IPS DF 6.9 (cell line): Measurements from ENCODE around the gene TMEM266.
"Not testable (repeated sequence)": the region's sequence is repeated elsewhere in the genome, so short reads cannot be mapped to it uniquely, and the experiment has no call there.

ENCODE experiments used
- DNase-seq: peaks from one replicate; pipeline ENCODE4 v3.0.0-alpha.2; 2013; ENCODE audit warnings: low read depth, low spot score
- H3K27ac ChIP-seq: one replicate; pipeline ENCODE4 v1.5.1; 2013; ENCODE audit warnings: low read length, control low read depth
- H3K27me3 ChIP-seq: 2 replicates; pipeline ENCODE4 v1.6.1; 2013; ENCODE audit warnings: mild to moderate bottlenecking, low read length; ENCODE audit not compliant: control insufficient read depth, insufficient read depth
- H3K36me3 ChIP-seq: 2 replicates; pipeline ENCODE4 v1.6.1; 2013; ENCODE audit warnings: low read length; ENCODE audit not compliant: control insufficient read depth, insufficient read depth
- H3K4me1 ChIP-seq: 2 replicates; pipeline ENCODE4 v1.6.1; 2013; ENCODE audit warnings: low read length; ENCODE audit not compliant: control insufficient read depth, insufficient read depth
- H3K4me3 ChIP-seq: 2 replicates; pipeline ENCODE4 v1.5.1; 2013; ENCODE audit warnings: mild to moderate bottlenecking, low read length
- H3K9me3 ChIP-seq: 2 replicates; pipeline ENCODE4 v1.6.1; 2013; ENCODE audit warnings: low read length, inconsistent platforms; ENCODE audit not compliant: control insufficient read depth, insufficient read depth
- WGBS: extraction: QIAGEN DNeasy Blood & Tissue Kit; methylation state at CpG from one replicate; pipeline ENCODE4 v1.1.7; 2013; ENCODE audit warnings: mixed read lengths, missing lambda C conversion rate; ENCODE audit not compliant: insufficient read length, insufficient coverage; 5-methylcytosine and 5-hydroxymethylcytosine counted together

Gene TMEM266, protein sequence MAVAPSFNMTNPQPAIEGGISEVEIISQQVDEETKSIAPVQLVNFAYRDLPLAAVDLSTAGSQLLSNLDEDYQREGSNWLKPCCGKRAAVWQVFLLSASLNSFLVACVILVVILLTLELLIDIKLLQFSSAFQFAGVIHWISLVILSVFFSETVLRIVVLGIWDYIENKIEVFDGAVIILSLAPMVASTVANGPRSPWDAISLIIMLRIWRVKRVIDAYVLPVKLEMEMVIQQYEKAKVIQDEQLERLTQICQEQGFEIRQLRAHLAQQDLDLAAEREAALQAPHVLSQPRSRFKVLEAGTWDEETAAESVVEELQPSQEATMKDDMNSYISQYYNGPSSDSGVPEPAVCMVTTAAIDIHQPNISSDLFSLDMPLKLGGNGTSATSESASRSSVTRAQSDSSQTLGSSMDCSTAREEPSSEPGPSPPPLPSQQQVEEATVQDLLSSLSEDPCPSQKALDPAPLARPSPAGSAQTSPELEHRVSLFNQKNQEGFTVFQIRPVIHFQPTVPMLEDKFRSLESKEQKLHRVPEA

DNA sequence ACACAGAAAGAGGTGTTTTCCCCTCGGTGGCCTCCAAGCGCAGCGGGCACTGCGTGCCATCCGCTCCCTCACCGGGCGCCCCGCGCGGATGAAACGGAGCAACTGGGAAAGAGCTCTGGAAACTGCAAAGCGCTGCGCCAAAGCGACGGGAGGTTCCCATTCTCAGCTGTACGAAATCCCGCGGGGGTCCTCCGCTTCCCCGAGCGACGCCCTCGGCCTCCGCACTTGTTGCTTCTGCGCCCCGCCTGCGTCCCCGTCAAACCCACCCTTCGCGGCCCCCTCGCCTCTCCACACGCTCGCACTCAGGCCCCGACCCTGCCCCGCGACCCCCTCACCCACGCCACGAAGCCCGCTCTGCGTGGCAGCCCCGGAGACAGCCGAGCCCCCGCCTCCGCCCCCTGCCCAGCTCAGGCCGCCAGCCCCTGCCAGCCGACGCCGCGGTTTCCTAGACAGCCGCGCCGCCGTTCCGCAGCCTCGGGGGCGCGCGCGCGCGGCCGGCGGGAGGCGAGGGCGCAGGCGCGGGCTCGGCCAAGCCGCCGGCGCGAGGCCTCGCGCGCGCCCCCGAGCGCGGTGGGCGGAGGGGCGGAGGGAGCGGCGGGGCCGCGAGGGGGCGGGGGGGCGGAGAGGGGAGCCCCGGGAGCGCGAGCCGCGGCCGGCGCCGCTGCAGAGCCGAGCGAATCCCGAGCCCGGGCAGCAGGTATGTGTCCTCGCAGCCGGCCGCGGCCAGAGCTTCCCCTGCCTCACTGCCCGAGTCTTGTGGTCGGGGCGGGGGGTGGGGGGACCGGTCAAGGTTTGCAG lies at the start of gene TMEM266:
TSS of gene TMEM266 (plus strand) at position 666 of the 798 bp plus-strand sequence. CDS start 74,279 bp downstream, outside the sequence.
- no CpG with 5 or more reads among the region's 107 CpGs for WGBS
- Histone ChIP-seq H3K4me1 (no peaks in the 10 kb centered on the region; the same call in 1 of the 2 replicates), H3K36me3 (no peaks in the 10 kb centered on the region), H3K4me3 (peak within 1 kb of the TSS; percentile 87; the same call in 1 of the 2 replicates), H3K9me3 (no peaks in the 10 kb centered on the region), H3K27ac (no peak within 1 kb of the TSS), H3K27me3 (no peaks in the 10 kb centered on the region)
- DNase-seq = no peak

DNA sequence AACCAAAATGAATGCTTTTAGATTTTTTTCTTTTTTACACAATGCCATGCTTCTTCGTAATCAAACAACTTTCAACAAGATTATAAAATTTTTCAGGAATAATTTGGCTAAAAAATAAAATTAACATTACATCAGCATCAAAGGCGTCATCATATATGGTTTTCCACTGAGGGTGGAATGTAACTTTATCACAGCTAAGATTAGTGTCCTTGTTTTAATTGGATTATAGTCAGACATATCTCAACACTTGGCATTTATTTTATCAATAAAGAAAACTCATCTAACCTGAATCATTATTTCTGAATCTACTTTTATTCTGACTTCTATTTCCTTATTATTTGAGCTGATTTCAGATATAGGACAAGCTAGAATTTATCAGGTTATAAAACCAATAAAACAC lies 49.2 kb upstream of the TMEM266 start:
- no peak for DNase-seq
- no peak overlapping the region for H3K27ac ChIP-seq
- H3K36me3 ChIP-seq = no peaks in the 10 kb centered on the region
- H3K27me3 ChIP-seq = no peaks in the 10 kb centered on the region
- H3K4me1 ChIP-seq = no peaks in the 10 kb centered on the region
- H3K9me3 ChIP-seq = no peaks in the 10 kb centered on the region
- no CpG with 5 or more reads among the region's 2 CpGs for WGBS
- no peak overlapping the region for H3K4me3 ChIP-seq

DNA sequence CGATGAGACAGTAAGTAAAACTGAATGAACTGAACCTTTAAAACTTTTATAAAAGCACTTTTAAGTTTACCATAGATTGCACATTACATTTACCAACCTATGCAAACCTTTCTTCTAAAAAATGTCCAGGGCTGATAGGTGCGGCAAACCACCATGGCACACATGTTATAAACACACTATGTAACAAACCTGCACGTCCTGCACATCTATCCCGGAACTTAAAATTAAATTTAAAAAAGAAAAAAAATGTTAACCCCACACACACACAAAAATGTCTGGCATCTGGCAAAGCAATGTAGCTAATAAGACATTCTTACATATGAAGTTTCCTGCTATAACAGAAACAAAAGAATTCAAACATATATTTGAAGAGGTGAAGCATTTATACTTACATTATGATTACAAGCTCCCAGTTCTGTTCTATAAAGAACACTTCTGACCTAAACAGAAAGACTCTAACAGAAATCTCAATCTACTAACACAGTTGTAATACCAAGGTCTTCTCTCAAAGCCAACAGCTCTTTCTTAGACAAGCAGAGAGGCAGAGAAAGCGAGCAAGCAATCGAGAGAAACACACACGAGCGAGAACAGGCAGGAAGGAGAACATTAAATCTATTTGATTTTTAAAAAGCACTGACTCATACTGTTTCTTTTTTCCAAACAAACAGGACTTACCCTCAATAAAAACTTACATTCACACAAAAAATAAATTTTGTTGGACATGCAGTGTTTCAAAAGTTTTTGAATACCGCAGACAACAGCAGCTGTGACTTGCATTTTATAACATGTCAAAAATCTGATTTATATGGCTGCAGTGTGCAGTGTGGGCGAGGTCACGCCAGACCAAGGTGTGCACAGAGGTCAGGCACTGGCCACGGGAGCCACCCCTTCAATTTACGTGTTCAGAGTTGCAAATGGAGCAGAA lies 47.9 kb upstream of the TMEM266 start, which contains the start of gene NRG4:
TSS of gene NRG4 (minus strand) at position 798 of the 925 bp plus-strand sequence. CDS start 1,194 bp downstream, outside the sequence.
- H3K4me1 ChIP-seq = no peaks in the 10 kb centered on the region
- no peak within 1 kb of the TSS for H3K4me3 ChIP-seq
- H3K27ac ChIP-seq = no peak within 1 kb of the TSS
- H3K27me3 ChIP-seq = no peaks in the 10 kb centered on the region
- no peaks in the 10 kb centered on the region for H3K9me3 ChIP-seq
- no CpG with 5 or more reads among the region's 13 CpGs for WGBS
- DNase-seq = no peak
- H3K36me3 ChIP-seq = no peaks in the 10 kb centered on the region

DNA sequence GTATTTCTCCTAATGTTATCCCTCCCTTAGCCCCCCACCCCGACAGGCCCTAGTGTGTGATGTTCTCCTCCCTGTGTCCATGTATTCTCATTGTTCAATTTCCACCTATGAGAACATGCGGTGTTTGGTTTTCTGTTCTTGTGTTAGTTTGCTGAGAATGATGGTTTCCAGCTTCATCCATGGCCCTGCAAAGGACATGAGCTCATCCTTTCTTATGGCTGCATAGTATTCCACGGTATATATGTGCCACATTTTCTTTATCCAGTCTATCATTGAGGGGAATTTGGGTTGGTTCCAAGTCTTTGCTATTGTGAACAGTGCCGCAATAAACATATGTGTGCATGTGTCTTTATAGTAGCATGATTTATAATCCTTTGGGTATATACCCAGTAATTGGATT lies 46.3 kb upstream of the TMEM266 start:
- not testable (repeated sequence) for H3K4me3 ChIP-seq, H3K9me3 ChIP-seq, H3K27me3 ChIP-seq, H3K4me1 ChIP-seq, H3K36me3 ChIP-seq, DNase-seq, H3K27ac ChIP-seq
- WGBS = no CpG with 5 or more reads among the region's 4 CpGs

DNA sequence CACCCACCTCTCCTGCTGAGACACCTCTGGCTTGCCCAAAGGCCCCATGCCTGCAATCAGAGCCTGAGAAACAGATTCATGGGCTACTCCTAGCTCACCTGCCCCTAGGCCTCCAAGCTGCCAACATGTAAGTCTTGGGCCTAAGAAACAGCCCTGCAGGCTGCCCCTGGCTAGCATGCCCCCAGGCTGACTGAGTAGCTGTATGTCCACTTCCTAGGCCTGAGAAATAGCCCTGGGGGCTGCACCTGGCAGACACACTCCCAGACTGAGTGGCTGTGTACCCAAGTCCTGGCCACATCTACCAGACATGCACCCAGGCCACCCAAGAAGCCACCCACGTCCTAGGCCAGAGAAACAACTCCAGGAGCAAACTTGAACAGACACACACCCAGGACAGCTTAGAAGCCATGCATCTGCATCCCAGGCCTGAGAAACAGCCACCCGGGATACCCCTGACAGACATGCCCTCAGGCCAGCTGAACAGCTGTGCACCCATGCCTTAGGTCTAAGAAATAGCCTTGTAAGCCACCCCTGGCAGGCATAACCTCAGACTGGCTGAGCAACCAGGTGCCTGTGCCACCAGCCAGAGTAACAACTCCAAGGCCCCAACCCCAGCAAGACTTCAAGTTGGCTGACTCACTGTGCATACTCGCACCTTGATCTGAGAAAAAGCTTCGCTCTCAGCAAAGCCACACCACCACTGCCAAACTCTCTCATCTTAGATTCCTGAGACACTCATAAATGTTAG lies 35.6 kb upstream of the TMEM266 start:
- H3K4me1 ChIP-seq = no peaks in the 10 kb centered on the region; the same call in 1 of the 2 replicates
- H3K4me3 ChIP-seq = no peak overlapping the region
- no peaks in the 10 kb centered on the region for H3K27me3 ChIP-seq
- H3K36me3 ChIP-seq = no peaks in the 10 kb centered on the region
- H3K9me3 ChIP-seq = no peaks in the 10 kb centered on the region
- no CpG with 5 or more reads among the region's 4 CpGs for WGBS
- no peak overlapping the region for H3K27ac ChIP-seq
- no peak for DNase-seq

DNA sequence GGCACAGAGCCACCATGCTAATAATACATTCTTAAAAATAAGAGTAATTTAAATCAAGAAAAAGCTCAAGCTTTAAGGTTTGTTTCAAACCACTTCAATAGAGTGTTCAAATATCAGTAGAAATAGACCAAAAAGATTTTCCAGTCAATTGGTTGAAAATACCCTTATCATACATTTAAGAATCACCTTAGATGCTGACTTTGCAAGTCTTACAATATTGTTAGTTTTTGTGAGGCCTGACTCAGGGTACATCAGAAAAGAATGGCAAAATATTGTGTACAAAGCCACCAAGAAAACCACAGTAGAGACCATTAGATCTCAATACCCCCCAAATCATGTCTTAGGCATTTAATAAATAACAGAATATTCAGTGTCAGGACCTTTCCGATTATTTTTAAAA lies 27.7 kb upstream of the TMEM266 start:
- peaks cover 2% of the 10 kb centered on the region; the same call in 1 of the 2 replicates for H3K4me1 ChIP-seq
- no peak overlapping the region for H3K4me3 ChIP-seq
- no CpG with 5 or more reads among the region's 1 CpG for WGBS
- DNase-seq = no peak
- H3K27ac ChIP-seq = no peak overlapping the region
- no peaks in the 10 kb centered on the region for H3K9me3 ChIP-seq
- no peaks in the 10 kb centered on the region for H3K36me3 ChIP-seq
- no peaks in the 10 kb centered on the region for H3K27me3 ChIP-seq

DNA sequence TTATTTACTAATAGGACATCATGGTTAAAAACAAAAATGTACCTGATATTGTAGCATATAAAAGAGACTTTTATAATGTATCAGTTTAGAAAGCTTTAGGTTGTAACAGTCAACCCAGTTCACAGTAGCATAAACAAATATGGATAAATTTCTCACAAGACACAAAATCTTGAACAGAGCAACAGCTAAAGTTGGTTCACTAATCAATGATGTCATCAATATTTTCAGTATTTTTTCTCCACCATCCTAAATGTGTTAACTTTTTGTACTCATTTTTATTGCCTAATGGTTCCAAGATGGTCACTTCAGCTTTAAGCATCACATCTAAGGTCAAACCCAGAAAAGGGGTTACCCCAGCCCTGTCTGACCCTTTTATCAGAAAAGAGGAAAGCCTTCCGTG lies 26.3 kb upstream of the TMEM266 start:
- no peaks in the 10 kb centered on the region for H3K9me3 ChIP-seq
- no peaks in the 10 kb centered on the region for H3K36me3 ChIP-seq
- DNase-seq = no peak
- H3K4me3 ChIP-seq = no peak overlapping the region
- no CpG with 5 or more reads among the region's 1 CpG for WGBS
- no peak overlapping the region for H3K27ac ChIP-seq
- H3K27me3 ChIP-seq = no peaks in the 10 kb centered on the region
- peaks cover 2% of the 10 kb centered on the region; the same call in 1 of the 2 replicates for H3K4me1 ChIP-seq

DNA sequence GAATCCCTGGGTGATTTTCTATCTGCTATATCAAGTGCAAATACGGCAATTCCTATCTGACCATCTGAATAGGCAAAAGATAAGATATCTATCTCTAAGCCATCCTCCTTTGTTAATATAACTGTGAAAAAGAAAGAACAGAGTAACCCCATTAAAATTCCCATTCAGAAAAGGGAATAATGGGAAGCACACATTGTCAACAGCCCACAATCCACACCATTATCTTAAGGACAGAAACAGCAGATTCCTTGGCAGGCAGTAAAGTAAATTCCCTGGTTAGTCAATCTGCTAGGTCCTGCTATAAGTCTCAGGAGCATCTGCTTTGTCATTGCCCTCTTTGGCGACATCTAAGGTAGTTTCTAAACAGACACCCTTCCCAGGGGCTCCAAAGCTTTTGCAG lies 25.7 kb upstream of the TMEM266 start:
- DNase-seq = no peak
- no CpG with 5 or more reads among the region's 2 CpGs for WGBS

DNA sequence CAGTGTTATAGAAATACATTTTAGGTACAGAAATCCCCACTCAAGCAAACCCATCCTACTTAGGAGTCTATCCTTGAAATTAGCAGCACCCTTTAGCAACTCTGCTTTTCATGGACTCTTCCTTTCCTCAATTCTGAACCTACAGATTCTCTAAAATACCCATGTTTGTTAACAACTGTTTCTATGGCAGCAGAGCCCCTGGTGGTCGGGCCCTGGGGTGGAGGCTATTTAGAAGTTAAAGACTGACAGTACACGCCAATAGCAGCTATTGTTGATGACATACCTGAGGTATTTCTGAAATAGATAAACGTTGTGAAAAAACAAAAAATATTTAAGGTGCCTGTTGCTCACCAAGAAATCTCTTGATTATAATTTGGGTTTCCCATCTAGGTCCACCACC lies 24.2 kb upstream of the TMEM266 start:
- Histone ChIP-seq H3K9me3 (no peaks in the 10 kb centered on the region), H3K4me3 (no peak overlapping the region), H3K4me1 (peaks cover 2% of the 10 kb centered on the region; the same call in 1 of the 2 replicates), H3K27ac (no peak overlapping the region), H3K27me3 (no peaks in the 10 kb centered on the region), H3K36me3 (no peaks in the 10 kb centered on the region)
- WGBS = no CpG with 5 or more reads among the region's 3 CpGs
- no peak for DNase-seq

More for the DNA sequence above, 25.7 kb upstream of the TMEM266 start:
- no peaks in the 10 kb centered on the region for H3K36me3 ChIP-seq
- no peaks in the 10 kb centered on the region for H3K27me3 ChIP-seq
- H3K27ac ChIP-seq = no peak overlapping the region
- H3K4me1 ChIP-seq = peaks cover 2% of the 10 kb centered on the region; the same call in 1 of the 2 replicates
- H3K4me3 ChIP-seq = no peak overlapping the region
- no peaks in the 10 kb centered on the region for H3K9me3 ChIP-seq
